SK-N-MC (cell line): ENCODE data around the gene SNX6.

Experiments
- EZH2 ChIP-seq: fragments of 200-600 bp; sonication (generic); IDR thresholded peaks from one replicate; pipeline ENCODE4 v1.6.1; 2017; ENCODE audit warnings: antibody characterized with exemption
- FOXP2 ChIP-seq: optimal IDR thresholded peaks from 2 replicates; pipeline ENCODE3; 2011; ENCODE audit warnings: mild to moderate bottlenecking, moderate library complexity; ENCODE audit not compliant: insufficient read depth; ENCODE audit errors: extremely low read length, control extremely low read depth
- POLR2AphosphoS5 ChIP-seq: IDR thresholded peaks from 2 replicates; pipeline ENCODE4 v1.6.1; 2012; ENCODE audit warnings: mild to moderate bottlenecking, low read depth, low read length, borderline replicate concordance

DNA sequence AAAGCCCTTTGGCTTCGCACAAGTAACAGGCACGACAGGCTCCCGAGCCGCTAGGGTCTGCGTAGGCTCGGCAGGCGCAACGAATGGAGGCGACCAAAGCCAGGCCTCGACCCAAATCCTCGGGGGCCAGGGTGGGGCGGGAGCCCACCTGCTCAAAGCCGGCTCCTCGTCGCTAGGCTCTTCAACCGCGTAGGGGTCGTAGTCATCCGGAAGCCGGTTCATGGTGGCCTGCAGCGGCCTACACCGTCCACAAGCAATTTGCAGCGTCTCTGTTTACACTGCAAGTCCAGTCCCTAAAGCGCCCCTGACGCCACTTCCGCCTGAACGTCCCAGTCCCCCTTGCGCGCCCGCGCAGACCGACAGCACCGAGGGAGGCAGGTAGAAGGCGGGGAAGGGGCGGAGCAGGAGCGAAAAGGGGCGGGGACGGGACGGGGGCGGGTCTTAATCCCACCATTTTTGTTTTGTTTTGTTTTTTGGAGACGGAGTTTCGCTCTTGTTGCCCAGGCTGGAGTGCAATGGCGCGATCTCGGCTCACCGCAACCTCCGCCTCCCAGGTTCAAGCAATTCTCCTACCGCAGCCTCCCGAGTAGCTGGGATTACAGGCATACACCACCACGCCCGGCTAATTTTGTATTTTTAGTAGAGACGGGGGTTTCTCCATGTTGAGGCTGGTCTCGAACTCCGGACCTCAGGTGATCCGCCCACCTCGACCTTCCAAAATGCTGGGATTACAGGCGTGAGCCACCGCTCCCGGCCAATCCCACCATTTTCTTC is 90.4 kb downstream of the SNX6 start, which contains the start of gene EAPP:
- TF ChIP-seq POLR2AphosphoS5 (peak; percentile 79), EZH2 (no peak), FOXP2 (peak; percentile 80)
